HFF-Myc (cell line): ENCODE data around the gene CLSTN3.

Source experiments
- DNase-seq: peaks from one replicate; pipeline ENCODE4 v3.0.0-alpha.2; 2011; ENCODE audit warnings: low read depth; ENCODE audit errors: extremely low read depth
- H3K4me3 ChIP-seq: replicated peaks from 2 replicates; pipeline ENCODE4 v1.5.1; 2011; ENCODE audit warnings: low read depth, mild to moderate bottlenecking, control low read depth, low read length
- CTCF ChIP-seq: IDR thresholded peaks from 2 replicates; pipeline ENCODE4 v1.5.1; 2012; ENCODE audit warnings: mild to moderate bottlenecking, low read depth, low read length, control low read depth; ENCODE audit errors: missing control alignments

CLSTN3 gene

DNA sequence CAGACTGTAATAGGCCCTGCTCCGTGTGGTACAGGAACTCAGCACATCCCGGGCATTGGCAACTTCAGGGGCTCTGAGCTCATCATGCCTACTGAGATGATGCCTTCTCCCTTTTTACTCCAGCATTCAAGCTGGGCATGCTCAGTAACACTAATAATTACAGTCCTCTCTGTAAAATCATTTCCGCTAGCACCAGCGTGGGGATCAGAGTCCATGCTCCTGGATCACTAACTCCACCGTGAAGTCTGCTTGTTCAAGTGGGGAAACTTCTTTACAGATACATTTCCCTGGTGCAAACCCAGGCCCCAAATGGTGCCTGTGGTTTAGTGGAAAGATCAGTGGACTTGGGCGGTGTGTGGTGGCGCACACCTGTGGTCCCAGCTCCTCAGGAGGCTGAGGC lies 16.7 kb downstream of the CLSTN3 start:
- H3K4me3 ChIP-seq, result no peak overlapping the region
- DNase-seq, result no peak
- TF ChIP-seq CTCF, result no peak

- no peak for TF ChIP-seq CTCF
- no peak for DNase-seq
- no peak overlapping the region for H3K4me3 ChIP-seq
Observed at GRCh38 chr12:7150356-7150755, 20.2 kb downstream of the CLSTN3 start.

GRCh38 chr12:7150841-7151240 lies 20.7 kb downstream of the CLSTN3 start:
- no peak for TF ChIP-seq CTCF
- no peak for DNase-seq

GRCh38 chr12:7151532-7151931 lies 21.4 kb downstream of the CLSTN3 start:
- no peak for DNase-seq
- TF ChIP-seq CTCF, result no peak
- H3K4me3 ChIP-seq, result no peak overlapping the region

More at GRCh38 chr12:7150841-7151240, 20.7 kb downstream of the CLSTN3 start:
- no peak overlapping the region for H3K4me3 ChIP-seq

DNA sequence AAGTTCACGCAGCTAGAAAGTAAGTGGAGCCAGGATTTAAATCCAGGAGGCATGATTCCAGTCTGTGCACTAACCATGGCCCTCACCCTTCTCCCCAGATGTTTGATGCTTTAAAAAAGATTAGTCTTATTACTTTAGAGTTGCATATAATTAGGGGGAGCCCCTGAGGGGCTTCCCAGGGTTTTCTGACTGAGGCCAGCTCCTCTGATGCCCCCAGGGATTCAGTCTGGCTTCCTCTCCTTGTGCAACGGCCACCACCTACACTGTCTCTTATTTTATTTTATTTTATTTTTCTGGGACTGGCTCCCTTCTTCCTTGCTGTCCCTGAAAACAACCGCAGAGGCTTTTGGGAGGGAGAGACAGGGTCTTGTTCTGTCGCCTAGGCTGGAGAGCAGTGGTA lies 22.6 kb downstream of the CLSTN3 start:
- no peak for TF ChIP-seq CTCF
- no peak for DNase-seq
- no peak overlapping the region for H3K4me3 ChIP-seq

DNA sequence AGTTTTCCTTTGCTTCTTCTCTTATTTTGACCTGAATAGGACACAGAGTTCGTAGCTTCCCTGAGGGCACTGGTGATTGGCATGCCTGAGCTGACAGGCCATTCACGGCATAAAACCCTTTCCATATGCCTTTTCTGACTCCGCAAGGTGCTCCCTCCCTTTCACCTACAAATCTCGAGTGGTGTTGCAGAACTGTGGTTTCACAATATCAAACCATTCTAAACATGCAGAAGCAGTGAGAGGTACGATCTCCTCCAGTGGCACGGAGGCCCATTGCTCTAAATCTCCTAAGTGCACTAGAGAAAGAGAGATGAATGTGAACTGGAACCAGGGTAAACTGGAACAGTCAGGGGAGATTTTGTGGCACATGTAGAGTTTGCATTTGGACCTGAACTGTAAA lies 23.9 kb downstream of the CLSTN3 start:
- H3K4me3 ChIP-seq, result no peak overlapping the region
- TF ChIP-seq CTCF, result no peak
- no peak for DNase-seq

DNA sequence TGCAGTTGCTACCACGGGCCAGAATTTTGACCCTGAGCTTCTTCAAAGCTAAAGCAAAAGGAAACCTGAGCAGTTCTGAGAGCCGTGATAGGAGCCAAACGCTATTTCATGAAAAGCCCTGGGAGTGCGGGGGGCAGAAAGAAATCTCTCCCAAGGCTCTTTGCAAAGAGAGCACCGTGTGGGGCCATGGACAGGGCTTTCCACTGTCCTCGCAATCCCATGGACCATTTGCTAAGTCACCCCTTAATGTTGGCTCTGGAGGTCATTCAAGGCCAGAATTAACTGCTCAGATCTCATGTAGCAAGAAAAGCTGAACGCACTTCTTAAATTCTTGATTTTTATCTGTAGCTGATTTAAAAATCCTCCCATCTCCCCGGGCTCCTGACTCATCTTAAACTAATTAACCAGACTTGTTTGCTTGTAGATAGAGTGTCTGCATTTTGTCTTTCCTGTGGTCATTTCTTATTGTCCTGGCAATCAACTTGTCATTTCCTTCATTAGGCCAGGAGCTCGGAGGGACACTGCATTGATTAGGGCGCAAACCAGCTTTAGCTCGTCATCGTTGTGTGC lies 24.8 kb downstream of the CLSTN3 start:
- no peak for TF ChIP-seq CTCF
- H3K4me3 ChIP-seq, result no peak overlapping the region
- DNase-seq, result no peak
